ENCODE data around the gene ADK. TPM values are rescaled to one million over a fixed set of nuclear protein-coding genes. Genes with fewer than 3 reads are reported as not detected.

ADK gene
- total and polyA plus RNA-seq, 2 donors (not counting 3 experiments of a cell fraction or from before 2014, with no cell fraction given), result 11.7 to 46.5 TPM

DNA sequence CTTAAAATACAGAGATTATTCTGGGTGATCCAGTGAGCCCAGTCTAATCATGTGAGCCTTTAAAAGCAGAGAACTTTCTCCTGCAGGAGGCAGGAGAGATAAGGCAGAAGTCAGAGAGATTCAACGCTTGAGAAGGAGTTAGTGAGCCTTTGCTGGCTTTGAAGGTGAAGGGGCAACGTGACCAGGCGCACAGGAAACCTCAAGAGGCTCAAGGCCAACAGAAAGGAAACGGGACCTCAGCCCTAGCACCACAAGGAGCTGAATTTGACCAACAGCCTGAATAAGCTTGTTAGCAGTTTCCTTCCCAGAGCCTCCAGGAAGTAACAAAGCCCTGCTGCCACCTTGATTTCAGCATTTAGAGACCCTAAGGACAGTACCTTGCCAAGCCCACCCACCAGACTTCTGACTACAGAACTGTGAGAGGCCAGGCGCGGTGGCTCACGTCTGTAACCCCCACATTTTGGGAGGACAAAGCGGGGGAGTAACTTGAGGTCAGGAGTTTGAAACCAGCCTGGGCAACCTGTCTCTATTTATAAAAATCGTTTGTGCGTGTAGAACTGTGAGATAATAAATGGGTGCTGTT lies 588.1 kb downstream of the ADK start:
- peak; percentile 88 for FAIRE-seq
- peak overlapping the region; percentile 4 for H3K4me2 ChIP-seq (ENCODE audit: insufficient read depth, low read length)
- H3K27me3 ChIP-seq (ENCODE audit: control insufficient read depth in 2 of 2, insufficient read depth in 2 of 2, low read length in 2 of 2), result no peaks in the 10 kb centered on the region
- H2AFZ ChIP-seq (ENCODE audit: low read depth, low read length), result peak overlapping the region; percentile 69
- H3K9me3 ChIP-seq (replicated peaks; ENCODE audit: control insufficient read depth, insufficient read depth, low read length), result no peaks in the 10 kb centered on the region
- no TSS peak for BruUV-seq (replicated peaks)
- dilution Hi-C loops (cut with MboI; ENCODE audit: extremely low pct_ligation_motif_present, low sequenced_read_pairs), result no loop called here
- ChIA-PET POLR2A (no interaction called here), CTCF (interaction anchor here (0.7 to 3.3 kb wide), 13 partner anchors 9 to 495 kb away, joined by 3 to 27 read pairs (median 4); no protein-coding TSS in a partner anchor)
- no peak overlapping the region for H3K27ac ChIP-seq (ENCODE audit: insufficient read depth, low read depth, low read length)
- no peak overlapping the region for H3K4me3 ChIP-seq (replicated peaks in 1 of 3; ENCODE audit: insufficient read depth in 1 of 3, low read depth in 1 of 3, low read length in 3 of 3)
- H3K4me1 ChIP-seq (ENCODE audit: control insufficient read depth, extremely low read depth, insufficient read depth, low read length), result peaks cover 9% of the 10 kb centered on the region
- DNase-seq (ENCODE audit: low read depth, low spot score), result peak; percentile 57
- no peaks in the 10 kb centered on the region for H3K9me1 ChIP-seq (replicated peaks; ENCODE audit: control insufficient read depth, extremely low read depth, insufficient read depth, low read length)
- no peaks in the 10 kb centered on the region for H3K79me2 ChIP-seq (ENCODE audit: control insufficient read depth, insufficient read depth, low read length)
- H4K20me1 ChIP-seq (replicated peaks; ENCODE audit: control insufficient read depth, extremely low read depth, insufficient read depth, low read length), result no peaks in the 10 kb centered on the region
- no peak overlapping the region for H3K9ac ChIP-seq (replicated peaks; ENCODE audit: extremely low read depth, insufficient read depth, low read length)
- intact Hi-C loops (cut with micrococcal nuclease), result loop anchor here (2.0 to 10.0 kb wide), 2 partner anchors 280 to 366 kb away; a partner anchor contains a TSS
- TF ChIP-seq FOS (IDR thresholded peaks at IDR 0.05; ENCODE audit: borderline replicate concordance, insufficient read depth, low read length), result peak; percentile 18
- no peak for TF ChIP-seq JUN (IDR thresholded peaks at IDR 0.05; ENCODE audit: borderline replicate concordance, insufficient read depth, insufficient read length, low read depth)
- TF ChIP-seq MYC (IDR thresholded peaks at IDR 0.05; ENCODE audit: low read depth, low read length), result no peak
- TF ChIP-seq POLR2AphosphoS5 (IDR thresholded peaks at IDR 0.05; ENCODE audit: insufficient read depth, low read depth, low read length), result peak; percentile 49
- TF ChIP-seq, protein P1, sequence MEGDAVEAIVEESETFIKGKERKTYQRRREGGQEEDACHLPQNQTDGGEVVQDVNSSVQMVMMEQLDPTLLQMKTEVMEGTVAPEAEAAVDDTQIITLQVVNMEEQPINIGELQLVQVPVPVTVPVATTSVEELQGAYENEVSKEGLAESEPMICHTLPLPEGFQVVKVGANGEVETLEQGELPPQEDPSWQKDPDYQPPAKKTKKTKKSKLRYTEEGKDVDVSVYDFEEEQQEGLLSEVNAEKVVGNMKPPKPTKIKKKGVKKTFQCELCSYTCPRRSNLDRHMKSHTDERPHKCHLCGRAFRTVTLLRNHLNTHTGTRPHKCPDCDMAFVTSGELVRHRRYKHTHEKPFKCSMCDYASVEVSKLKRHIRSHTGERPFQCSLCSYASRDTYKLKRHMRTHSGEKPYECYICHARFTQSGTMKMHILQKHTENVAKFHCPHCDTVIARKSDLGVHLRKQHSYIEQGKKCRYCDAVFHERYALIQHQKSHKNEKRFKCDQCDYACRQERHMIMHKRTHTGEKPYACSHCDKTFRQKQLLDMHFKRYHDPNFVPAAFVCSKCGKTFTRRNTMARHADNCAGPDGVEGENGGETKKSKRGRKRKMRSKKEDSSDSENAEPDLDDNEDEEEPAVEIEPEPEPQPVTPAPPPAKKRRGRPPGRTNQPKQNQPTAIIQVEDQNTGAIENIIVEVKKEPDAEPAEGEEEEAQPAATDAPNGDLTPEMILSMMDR (IDR thresholded peaks at IDR 0.05; ENCODE audit: extremely low read depth in 1 of 2, insufficient read depth in 1 of 2, low read depth in 1 of 2, low read length in 2 of 2), result peak; percentile 7 to 27
- no peaks in the 10 kb centered on the region for H3K36me3 ChIP-seq (ENCODE audit: control insufficient read depth in 2 of 2, extremely low read depth in 1 of 2, insufficient read depth in 2 of 2, low read length in 2 of 2)

Measured in endothelial cell of umbilical vein (primary cell).